ENCODE measurements around the gene TBCD.

DNA sequence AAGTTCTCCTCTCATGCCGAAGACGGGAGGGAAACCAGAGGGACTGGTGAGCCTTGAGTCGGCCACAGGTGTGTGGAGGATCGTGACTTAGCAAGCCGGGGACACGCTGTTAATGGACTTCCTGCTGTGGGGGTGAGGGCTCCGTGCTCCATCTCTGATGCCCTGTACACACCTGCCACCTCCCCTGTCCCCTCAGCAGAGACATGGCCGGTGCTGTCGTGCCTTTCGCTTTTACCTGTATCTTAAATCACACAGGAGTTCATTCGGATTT lies 163.8 kb downstream of the TBCD start:
- TF ChIP-seq, protein P1, sequence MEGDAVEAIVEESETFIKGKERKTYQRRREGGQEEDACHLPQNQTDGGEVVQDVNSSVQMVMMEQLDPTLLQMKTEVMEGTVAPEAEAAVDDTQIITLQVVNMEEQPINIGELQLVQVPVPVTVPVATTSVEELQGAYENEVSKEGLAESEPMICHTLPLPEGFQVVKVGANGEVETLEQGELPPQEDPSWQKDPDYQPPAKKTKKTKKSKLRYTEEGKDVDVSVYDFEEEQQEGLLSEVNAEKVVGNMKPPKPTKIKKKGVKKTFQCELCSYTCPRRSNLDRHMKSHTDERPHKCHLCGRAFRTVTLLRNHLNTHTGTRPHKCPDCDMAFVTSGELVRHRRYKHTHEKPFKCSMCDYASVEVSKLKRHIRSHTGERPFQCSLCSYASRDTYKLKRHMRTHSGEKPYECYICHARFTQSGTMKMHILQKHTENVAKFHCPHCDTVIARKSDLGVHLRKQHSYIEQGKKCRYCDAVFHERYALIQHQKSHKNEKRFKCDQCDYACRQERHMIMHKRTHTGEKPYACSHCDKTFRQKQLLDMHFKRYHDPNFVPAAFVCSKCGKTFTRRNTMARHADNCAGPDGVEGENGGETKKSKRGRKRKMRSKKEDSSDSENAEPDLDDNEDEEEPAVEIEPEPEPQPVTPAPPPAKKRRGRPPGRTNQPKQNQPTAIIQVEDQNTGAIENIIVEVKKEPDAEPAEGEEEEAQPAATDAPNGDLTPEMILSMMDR (IDR thresholded peaks at IDR 0.05), result no peak
- TF ChIP-seq POLR2A (IDR thresholded peaks at IDR 0.05), result no peak
